H9 (cell line): Measurements from ENCODE around the gene BPIFA3. TPM values are rescaled to one million over a fixed set of nuclear protein-coding genes. Genes with fewer than 3 reads are reported as not detected.

Experiments used
- DNase-seq: peaks from one replicate; pipeline ENCODE4 v3.0.0-alpha.2; 2017
- H2AFZ ChIP-seq: one replicate; pipeline ENCODE4 v1.6.1; 2013; ENCODE audit warnings: mild to moderate bottlenecking, low read length, control low read depth, moderate library complexity
- H2AK5ac ChIP-seq: 2 replicates; pipeline ENCODE4 v1.6.1; 2013; ENCODE audit warnings: low read length, control low read depth, mixed read lengths; ENCODE audit not compliant: insufficient read length
- H2BK120ac ChIP-seq: one replicate; pipeline ENCODE4 v1.6.1; 2013; ENCODE audit warnings: low read depth, mild to moderate bottlenecking, low read length, control low read depth, inconsistent platforms; ENCODE audit not compliant: poor library complexity, severe bottlenecking
- H2BK12ac ChIP-seq: 2 replicates; pipeline ENCODE4 v1.6.1; 2013; ENCODE audit warnings: low read length, control low read depth, mixed read lengths, low read depth; ENCODE audit not compliant: insufficient read length
- H2BK15ac ChIP-seq: 2 replicates; pipeline ENCODE4 v1.6.1; 2013; ENCODE audit warnings: low read depth, low read length, control low read depth
- H2BK20ac ChIP-seq: one replicate; pipeline ENCODE4 v1.6.1; 2013; ENCODE audit warnings: low read depth, mild to moderate bottlenecking, low read length, control low read depth, inconsistent platforms; ENCODE audit not compliant: poor library complexity, severe bottlenecking
- H2BK5ac ChIP-seq: 2 replicates; pipeline ENCODE4 v1.6.1; 2013; ENCODE audit warnings: low read length, control low read depth, mixed read lengths; ENCODE audit not compliant: insufficient read length
- H3K14ac ChIP-seq: 2 replicates; pipeline ENCODE4 v1.6.1; 2013; ENCODE audit warnings: low read length, control low read depth; ENCODE audit not compliant: insufficient read depth
- H3K18ac ChIP-seq: 2 replicates; pipeline ENCODE4 v1.6.1; 2013; ENCODE audit warnings: low read depth, mild to moderate bottlenecking, mixed read lengths, low read length, control low read depth; ENCODE audit not compliant: insufficient read length
- H3K23ac ChIP-seq: 2 replicates; pipeline ENCODE4 v1.6.1; 2013; ENCODE audit warnings: low read length, control low read depth, mixed read lengths, low read depth; ENCODE audit not compliant: insufficient read length
- H3K23me2 ChIP-seq: 2 replicates; pipeline ENCODE4 v1.6.1; 2013; ENCODE audit warnings: low read depth, mild to moderate bottlenecking, mixed read lengths, low read length, control low read depth; ENCODE audit not compliant: insufficient read length, poor library complexity, severe bottlenecking
- H3K27ac ChIP-seq: 2 replicates; pipeline ENCODE4 v1.5.1; 2013; ENCODE audit warnings: low read length, control low read depth, mixed read lengths, low read depth; ENCODE audit not compliant: insufficient read length
- H3K27me3 ChIP-seq: 2 replicates; pipeline ENCODE4 v1.6.1; 2013; ENCODE audit warnings: low read length, control low read depth, inconsistent platforms; ENCODE audit not compliant: insufficient read depth
- H3K4ac ChIP-seq: 2 replicates; pipeline ENCODE4 v1.6.1; 2013; ENCODE audit warnings: low read depth, mild to moderate bottlenecking, control low read depth, inconsistent platforms, low read length, moderate library complexity
- H3K4me1 ChIP-seq: 2 replicates; pipeline ENCODE4 v1.6.1; 2013; ENCODE audit warnings: low read length, control low read depth, inconsistent platforms; ENCODE audit not compliant: insufficient read depth
- H3K4me2 ChIP-seq: 2 replicates; pipeline ENCODE4 v1.6.1; 2013; ENCODE audit warnings: low read length, control low read depth, mixed read lengths; ENCODE audit not compliant: insufficient read length, insufficient read depth
- H3K56ac ChIP-seq: 2 replicates; pipeline ENCODE4 v1.6.1; 2013; ENCODE audit warnings: low read depth, mild to moderate bottlenecking, mixed read lengths, low read length, control low read depth; ENCODE audit not compliant: insufficient read length
- H3K79me1 ChIP-seq: 2 replicates; pipeline ENCODE4 v1.6.1; 2013; ENCODE audit warnings: low read depth, mild to moderate bottlenecking, moderate library complexity, low read length, control low read depth, inconsistent platforms; ENCODE audit not compliant: insufficient read depth, poor library complexity, severe bottlenecking
- H3K79me2 ChIP-seq: 2 replicates; pipeline ENCODE4 v1.6.1; 2013; ENCODE audit warnings: low read length, control low read depth, inconsistent platforms; ENCODE audit not compliant: insufficient read depth
- H3K9ac ChIP-seq: 2 replicates; pipeline ENCODE4 v1.6.1; 2013; ENCODE audit warnings: low read length, control low read depth, mixed read lengths; ENCODE audit not compliant: insufficient read length; ENCODE audit errors: extremely low read depth
- H3K9me3 ChIP-seq: one replicate; pipeline ENCODE4 v1.6.1; 2013; ENCODE audit warnings: low read depth, low read length, inconsistent platforms; ENCODE audit not compliant: control insufficient read depth
- H3T11ph ChIP-seq: one replicate; pipeline ENCODE4 v1.6.1; 2013; ENCODE audit warnings: mild to moderate bottlenecking, low read length, control low read depth, inconsistent platforms
- H4K20me1 ChIP-seq: one replicate; pipeline ENCODE4 v1.6.1; 2013; ENCODE audit not compliant: control insufficient read depth, insufficient read length, insufficient read depth
- H4K5ac ChIP-seq: 2 replicates; pipeline ENCODE4 v1.6.1; 2013; ENCODE audit warnings: low read depth, mild to moderate bottlenecking, mixed read lengths, low read length, control low read depth; ENCODE audit not compliant: insufficient read length
- H4K8ac ChIP-seq: replicated peaks from 2 replicates; pipeline ENCODE4 v1.6.1; 2013; ENCODE audit warnings: low read length, control low read depth, mixed read lengths, low read depth; ENCODE audit not compliant: insufficient read length
- H4K91ac ChIP-seq: 2 replicates; pipeline ENCODE4 v1.6.1; 2013; ENCODE audit warnings: low read depth, mild to moderate bottlenecking, moderate library complexity, mixed read lengths, low read length, control low read depth; ENCODE audit not compliant: insufficient read length
- H3K27ac Mint-ChIP-seq, 3 experiments: 2 replicates in 2 of 3; 3 replicates in 1 of 3; pipeline ENCODE4 v1.8.0; 2020 to 2021; ENCODE audit warnings: mixed read lengths in 3 of 3, mild to moderate bottlenecking in 1 of 3, moderate library complexity in 1 of 3
- H3K27me3 Mint-ChIP-seq: 2 replicates; pipeline ENCODE4 v1.8.0; 2021; ENCODE audit warnings: low read depth, mild to moderate bottlenecking, moderate library complexity, mixed read lengths
- H3K36me3 Mint-ChIP-seq, 3 experiments: 2 replicates in 2 of 3; 3 replicates in 1 of 3; pipeline ENCODE4 v1.8.0; 2020 to 2021; ENCODE audit warnings: low read depth in 3 of 3, mixed read lengths in 3 of 3; ENCODE audit not compliant: insufficient read depth in 1 of 3
- H3K4me1 Mint-ChIP-seq, 2 experiments: 2 replicates each; pipeline ENCODE4 v1.8.0; 2020; ENCODE audit warnings: mixed read lengths in 2 of 2
- H3K4me3 Mint-ChIP-seq, 2 experiments: 2 replicates in 1 of 2; 3 replicates in 1 of 2; pipeline ENCODE4 v1.8.0; 2020 to 2021; ENCODE audit warnings: mild to moderate bottlenecking in 2 of 2, mixed read lengths in 2 of 2, moderate library complexity in 1 of 2
- H3K9me3 Mint-ChIP-seq, 2 experiments: 2 replicates in 1 of 2; 3 replicates in 1 of 2; pipeline ENCODE4 v1.8.0; 2020; ENCODE audit warnings: mild to moderate bottlenecking in 2 of 2, mixed read lengths in 2 of 2, moderate library complexity in 1 of 2
- WGBS: extraction: QIAGEN DNeasy Blood & Tissue Kit; methylation state at CpG from one replicate; pipeline ENCODE4 v1.1.7; 2013; ENCODE audit warnings: missing lambda C conversion rate, low lambda C conversion rate, mixed read lengths; ENCODE audit not compliant: insufficient read length; ENCODE audit errors: extremely low coverage; 5-methylcytosine and 5-hydroxymethylcytosine counted together
- total RNA-seq: library from RNA; stranded (reverse); gene quantifications from 2 replicates; pipeline ENCODE4 v1.2.1, GENCODE V29; 2021
- TF ChIP-seq, protein P1 (sequence below): fragments of 200-600 bp; sonication (generic); conservative IDR thresholded peaks from 3 replicates; pipeline ENCODE4 v1.8.0; 2021; ENCODE audit warnings: antibody characterized with exemption, mild to moderate bottlenecking

The BPIFA3 gene
- total RNA-seq, 1 experiment from 2014 or later, result not detected

DNA sequence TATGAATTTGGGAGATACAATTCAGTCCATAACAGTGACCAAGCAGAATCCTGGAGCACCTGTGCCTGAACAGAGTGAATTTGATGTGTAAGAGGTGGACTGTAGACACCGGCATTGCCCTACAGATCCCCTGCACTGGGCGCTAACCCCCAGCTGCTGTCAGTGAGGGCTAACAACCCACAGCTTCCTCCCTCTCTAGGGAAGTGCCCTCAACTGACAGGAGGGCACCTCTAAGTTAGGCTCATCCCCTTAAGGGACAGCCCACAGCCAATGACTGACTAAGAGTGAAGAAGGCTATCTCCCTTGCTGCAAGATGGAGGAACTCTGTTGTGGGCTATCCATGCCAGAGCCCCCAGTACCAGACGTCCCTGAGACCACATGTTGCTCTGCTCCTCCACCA lies 50.5 kb downstream of the BPIFA3 start:
- no peak overlapping the region for H2BK12ac ChIP-seq
- DNase-seq, result no peak
- H4K5ac ChIP-seq, result no peak overlapping the region
- no peak overlapping the region for H2BK120ac ChIP-seq
- peaks cover 32% of the 10 kb centered on the region for H3K27me3 Mint-ChIP-seq
- no peaks in the 10 kb centered on the region for H3K23me2 ChIP-seq
- no peak overlapping the region for H3K27ac Mint-ChIP-seq
- no peak overlapping the region for H3K4me2 ChIP-seq
- no peak overlapping the region for H3T11ph ChIP-seq
- no peaks in the 10 kb centered on the region for H3K79me2 ChIP-seq
- WGBS, result no CpG with 5 or more reads among the region's 3 CpGs
- no peaks in the 10 kb centered on the region for H3K4me1 ChIP-seq
- H3K18ac ChIP-seq, result peak overlapping the region; percentile 8
- H2BK20ac ChIP-seq, result no peak overlapping the region
- H2BK5ac ChIP-seq, result no peak overlapping the region
- TF ChIP-seq, protein P1, sequence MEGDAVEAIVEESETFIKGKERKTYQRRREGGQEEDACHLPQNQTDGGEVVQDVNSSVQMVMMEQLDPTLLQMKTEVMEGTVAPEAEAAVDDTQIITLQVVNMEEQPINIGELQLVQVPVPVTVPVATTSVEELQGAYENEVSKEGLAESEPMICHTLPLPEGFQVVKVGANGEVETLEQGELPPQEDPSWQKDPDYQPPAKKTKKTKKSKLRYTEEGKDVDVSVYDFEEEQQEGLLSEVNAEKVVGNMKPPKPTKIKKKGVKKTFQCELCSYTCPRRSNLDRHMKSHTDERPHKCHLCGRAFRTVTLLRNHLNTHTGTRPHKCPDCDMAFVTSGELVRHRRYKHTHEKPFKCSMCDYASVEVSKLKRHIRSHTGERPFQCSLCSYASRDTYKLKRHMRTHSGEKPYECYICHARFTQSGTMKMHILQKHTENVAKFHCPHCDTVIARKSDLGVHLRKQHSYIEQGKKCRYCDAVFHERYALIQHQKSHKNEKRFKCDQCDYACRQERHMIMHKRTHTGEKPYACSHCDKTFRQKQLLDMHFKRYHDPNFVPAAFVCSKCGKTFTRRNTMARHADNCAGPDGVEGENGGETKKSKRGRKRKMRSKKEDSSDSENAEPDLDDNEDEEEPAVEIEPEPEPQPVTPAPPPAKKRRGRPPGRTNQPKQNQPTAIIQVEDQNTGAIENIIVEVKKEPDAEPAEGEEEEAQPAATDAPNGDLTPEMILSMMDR, result no peak
- no peak overlapping the region for H3K56ac ChIP-seq
- H3K4me3 Mint-ChIP-seq, result no peak overlapping the region
- no peak overlapping the region for H3K4ac ChIP-seq
- no peak overlapping the region for H3K9ac ChIP-seq
- no peak overlapping the region for H2AK5ac ChIP-seq
- H3K9me3 ChIP-seq, result no peaks in the 10 kb centered on the region
- no peak overlapping the region for H3K27ac ChIP-seq
- no peaks in the 10 kb centered on the region for H3K9me3 Mint-ChIP-seq
- no peak overlapping the region for H2BK15ac ChIP-seq
- H3K79me1 ChIP-seq, result no peaks in the 10 kb centered on the region
- H4K91ac ChIP-seq, result no peak overlapping the region
- H3K27me3 ChIP-seq, result no peaks in the 10 kb centered on the region
- no peak overlapping the region for H2AFZ ChIP-seq
- no peak overlapping the region for H4K8ac ChIP-seq
- no peaks in the 10 kb centered on the region for H3K4me1 Mint-ChIP-seq
- no peaks in the 10 kb centered on the region for H4K20me1 ChIP-seq
- no peak overlapping the region; the same call in 1 of the 2 replicates for H3K14ac ChIP-seq
- no peaks in the 10 kb centered on the region for H3K36me3 Mint-ChIP-seq
- no peak overlapping the region for H3K23ac ChIP-seq
